Measurements from ENCODE around the gene FKBP3. TPM values are rescaled to one million over a fixed set of nuclear protein-coding genes. Genes with fewer than 3 reads are reported as not detected.

FKBP3 gene
- total RNA-seq, 1 experiment from 2014 or later: 94.2 TPM

GRCh38 chr14:45103806-45104205, 30.5 kb downstream of the FKBP3 start:
- TF ChIP-seq CTCF (IDR thresholded peaks at IDR 0.05; ENCODE audit: insufficient read depth in 1 of 2, low read depth in 1 of 2, low read length in 1 of 2, severe bottlenecking in 1 of 2, unreplicated experiment in 1 of 2): no peak
- DNase-seq: no peak
- intact Hi-C loops (cut with micrococcal nuclease; ENCODE audit: unreplicated experiment): no loop called here
- peaks cover 17% of the 10 kb centered on the region for H3K36me3 Mint-ChIP-seq (ENCODE audit: insufficient read depth, unreplicated experiment)
- no peaks in the 10 kb centered on the region for H3K9me3 ChIP-seq
- POLR2A ChIA-PET: no interaction called here
- no peaks in the 10 kb centered on the region for H3K4me1 ChIP-seq
- no peak overlapping the region for H3K27ac Mint-ChIP-seq (ENCODE audit: unreplicated experiment)
- H3K4me1 Mint-ChIP-seq (ENCODE audit: low read depth, unreplicated experiment): no peaks in the 10 kb centered on the region
- CTCF ChIA-PET: no interaction called here
- H3K36me3 ChIP-seq (ENCODE audit: control insufficient read depth, insufficient read depth, low read length): no peaks in the 10 kb centered on the region
- BruUV-seq (replicated peaks): no TSS peak
- no peak overlapping the region for H3K4me3 ChIP-seq (ENCODE audit: low read depth, low read length)
- H3K27me3 Mint-ChIP-seq (ENCODE audit: insufficient read depth, unreplicated experiment): no peaks in the 10 kb centered on the region
- no peaks in the 10 kb centered on the region for H3K27me3 ChIP-seq (replicated peaks; ENCODE audit: control insufficient read depth, insufficient read depth, low read length)
- H3K4me3 Mint-ChIP-seq (ENCODE audit: unreplicated experiment): no peak overlapping the region
- no peaks in the 10 kb centered on the region for H3K9me3 Mint-ChIP-seq (ENCODE audit: unreplicated experiment)

GRCh38 chr14:45096218-45096617, 38.1 kb downstream of the FKBP3 start:
- Mint-ChIP-seq H3K27ac (ENCODE audit: unreplicated experiment) (no peak overlapping the region), H3K4me3 (ENCODE audit: unreplicated experiment) (no peak overlapping the region), H3K36me3 (ENCODE audit: insufficient read depth, unreplicated experiment) (peaks cover 40% of the 10 kb centered on the region), H3K27me3 (ENCODE audit: insufficient read depth, unreplicated experiment) (no peaks in the 10 kb centered on the region), H3K4me1 (ENCODE audit: low read depth, unreplicated experiment) (no peaks in the 10 kb centered on the region), H3K9me3 (ENCODE audit: unreplicated experiment) (no peaks in the 10 kb centered on the region)
- no peaks in the 10 kb centered on the region for H3K36me3 ChIP-seq (ENCODE audit: control insufficient read depth, insufficient read depth, low read length)
- H3K9me3 ChIP-seq: no peaks in the 10 kb centered on the region
- no peak for DNase-seq
- intact Hi-C loops (cut with micrococcal nuclease; ENCODE audit: unreplicated experiment): no loop called here
- TF ChIP-seq CTCF (IDR thresholded peaks at IDR 0.05; ENCODE audit: insufficient read depth in 1 of 2, low read depth in 1 of 2, low read length in 1 of 2, severe bottlenecking in 1 of 2, unreplicated experiment in 1 of 2): no peak
- BruUV-seq (replicated peaks): no TSS peak
- no peaks in the 10 kb centered on the region for H3K27me3 ChIP-seq (replicated peaks; ENCODE audit: control insufficient read depth, insufficient read depth, low read length)
- POLR2A ChIA-PET: no interaction called here
- no peak overlapping the region for H3K4me3 ChIP-seq (ENCODE audit: low read depth, low read length)
- CTCF ChIA-PET: no interaction called here
- no peaks in the 10 kb centered on the region for H3K4me1 ChIP-seq

- no TSS peak for BruUV-seq (replicated peaks)
- Histone ChIP-seq H3K36me3 (ENCODE audit: control insufficient read depth, insufficient read depth, low read length) (no peaks in the 10 kb centered on the region), H3K27me3 (replicated peaks; ENCODE audit: control insufficient read depth, insufficient read depth, low read length) (no peaks in the 10 kb centered on the region), H3K4me1 (no peaks in the 10 kb centered on the region), H3K4me3 (ENCODE audit: low read depth, low read length) (no peak overlapping the region), H3K9me3 (no peaks in the 10 kb centered on the region)
- ChIA-PET POLR2A (no interaction called here), CTCF (no interaction called here)
- H3K27me3 Mint-ChIP-seq (ENCODE audit: insufficient read depth, unreplicated experiment): no peaks in the 10 kb centered on the region
- intact Hi-C loops (cut with micrococcal nuclease; ENCODE audit: unreplicated experiment): no loop called here
- no peaks in the 10 kb centered on the region for H3K4me1 Mint-ChIP-seq (ENCODE audit: low read depth, unreplicated experiment)
- H3K9me3 Mint-ChIP-seq (ENCODE audit: unreplicated experiment): no peaks in the 10 kb centered on the region
- peaks cover 40% of the 10 kb centered on the region for H3K36me3 Mint-ChIP-seq (ENCODE audit: insufficient read depth, unreplicated experiment)
- no peak for TF ChIP-seq CTCF (IDR thresholded peaks at IDR 0.05; ENCODE audit: insufficient read depth in 1 of 2, low read depth in 1 of 2, low read length in 1 of 2, severe bottlenecking in 1 of 2, unreplicated experiment in 1 of 2)
- no peak overlapping the region for H3K4me3 Mint-ChIP-seq (ENCODE audit: unreplicated experiment)
- no peak for DNase-seq
- H3K27ac Mint-ChIP-seq (ENCODE audit: unreplicated experiment): no peak overlapping the region
Observed at GRCh38 chr14:45095143-45095542, 39.1 kb downstream of the FKBP3 start.
